HepG2 (cell line): ENCODE data around the gene DLL3. TPM values are rescaled to one million over a fixed set of nuclear protein-coding genes. Genes with fewer than 3 reads are reported as not detected.

Experiments
- ARNT2 ChIP-seq: sonication (generic); formaldehyde crosslinking; IDR thresholded peaks from 2 replicates; pipeline ENCODE4 v1.8.0; 2022; ENCODE audit warnings: mild to moderate bottlenecking, low read depth, missing genetic modification reagents, moderate library complexity
- CTCF ChIP-seq: sonication (generic); formaldehyde crosslinking; IDR thresholded peaks from 2 replicates; pipeline ENCODE4 v1.5.0; 2020; ENCODE audit warnings: mild to moderate bottlenecking, missing genetic modification reagents, moderate library complexity
- MXD4 ChIP-seq: IDR thresholded peaks from 2 replicates; pipeline ENCODE4 v1.6.1; 2016; ENCODE audit warnings: mild to moderate bottlenecking, missing biosample characterization, missing genetic modification reagents
- RBAK ChIP-seq: sonication (generic); formaldehyde crosslinking; IDR thresholded peaks from 2 replicates; pipeline ENCODE4 v1.5.1; 2020; ENCODE audit warnings: mild to moderate bottlenecking, missing genetic modification reagents
- SMAD1 ChIP-seq: sonication (generic); formaldehyde crosslinking; IDR thresholded peaks from 2 replicates; pipeline ENCODE4 v1.4.0; 2020; ENCODE audit warnings: missing genetic modification reagents, low read depth, mild to moderate bottlenecking, borderline replicate concordance
- SNAI1 ChIP-seq: sonication (generic); formaldehyde crosslinking; IDR thresholded peaks from 2 replicates; pipeline ENCODE4 v1.5.0; 2020; ENCODE audit warnings: mild to moderate bottlenecking, missing genetic modification reagents, borderline replicate concordance
- ZBED4 ChIP-seq: sonication (generic); formaldehyde crosslinking; IDR thresholded peaks from 2 replicates; pipeline ENCODE4 v1.4.0; 2020; ENCODE audit warnings: missing genetic modification reagents, borderline replicate concordance
- ZMYM4 ChIP-seq: sonication (generic); formaldehyde crosslinking; IDR thresholded peaks from 2 replicates; pipeline ENCODE4 v1.8.1; 2023; ENCODE audit warnings: mild to moderate bottlenecking, missing genetic modification reagents
- ZNF331 ChIP-seq: sonication (generic); formaldehyde crosslinking; IDR thresholded peaks from 2 replicates; pipeline ENCODE4 v1.4.0; 2020; ENCODE audit warnings: missing genetic modification reagents
- ZNF598 ChIP-seq: sonication (generic); formaldehyde crosslinking; IDR thresholded peaks from 2 replicates; pipeline ENCODE4 v1.5.1; 2020; ENCODE audit warnings: mild to moderate bottlenecking, missing genetic modification reagents, borderline replicate concordance
- ZNF691 ChIP-seq: sonication (generic); formaldehyde crosslinking; IDR thresholded peaks from 2 replicates; pipeline ENCODE4 v1.4.0; 2020; ENCODE audit warnings: missing genetic modification reagents, low read depth, mild to moderate bottlenecking, borderline replicate concordance
- ZNF766 ChIP-seq: sonication (generic); formaldehyde crosslinking; IDR thresholded peaks from 2 replicates; pipeline ENCODE4 v1.5.0; 2020; ENCODE audit warnings: missing genetic modification reagents, borderline replicate concordance
- ZSCAN9 ChIP-seq: IDR thresholded peaks from 2 replicates; pipeline ENCODE4 v1.6.1; 2016; ENCODE audit warnings: borderline replicate concordance
- polyA plus RNA-seq, 8 experiments: library from polyadenylated mRNA; depleted of rRNA in 3 of 8; stranded (reverse) in 7 of 8; unstranded in 1 of 8; fragments of >200 nt; fragmentation: Illumina TruSeq in 4 of 8; extraction: Trizol in 4 of 8; gene quantifications; 2 replicates each; pipeline versions ENCODE4 v1.2.1 to v1.2.3, GENCODE V29; 2011 to 2016; ENCODE audit warnings: low read depth in 4 of 8, missing spikeins in 1 of 8, mixed read lengths in 1 of 8; ENCODE audit not compliant: insufficient read depth in 1 of 8
- total RNA-seq, 5 experiments: library from RNA; depleted of rRNA; stranded (reverse); fragments of >200 nt; fragmentation: Illumina TruSeq; extraction: Trizol; gene quantifications; 2 replicates each; pipeline ENCODE4 v1.2.3, GENCODE V29; 2016; ENCODE audit warnings: low read depth in 1 of 5
- TF ChIP-seq, protein P1 (sequence below): IDR thresholded peaks from 2 replicates; pipeline ENCODE4 v1.6.1; 2016
- TF ChIP-seq, protein P2 (sequence below): sonication (generic); formaldehyde crosslinking; IDR thresholded peaks from 2 replicates; pipeline ENCODE4 v1.4.0; 2020; ENCODE audit warnings: missing genetic modification reagents, mild to moderate bottlenecking, borderline replicate concordance

DLL3 gene
- total and polyA plus RNA-seq, 2 of the 13 experiments (the other 11 are each of a cell fraction or from before 2014, with no cell fraction given), result 0.35 to 0.55 TPM

GRCh38 chr19:39480337-39481228, 18.2 kb upstream of the DLL3 start, which contains the start of gene TIMM50 (continued):
- no peak for TF ChIP-seq SNAI1 (CRISPR knock-in tag)
- 0 out of 2 replicates have a peak, but pooled peaks have one; percentile 32 for TF ChIP-seq ZBED4 (CRISPR knock-in tag)
- TF ChIP-seq ZMYM4 (CRISPR knock-in tag), result peak; percentile 93
- TF ChIP-seq ZNF691, result peak; percentile 17; the same call in 1 of the 2 replicates
- TF ChIP-seq, protein P1, sequence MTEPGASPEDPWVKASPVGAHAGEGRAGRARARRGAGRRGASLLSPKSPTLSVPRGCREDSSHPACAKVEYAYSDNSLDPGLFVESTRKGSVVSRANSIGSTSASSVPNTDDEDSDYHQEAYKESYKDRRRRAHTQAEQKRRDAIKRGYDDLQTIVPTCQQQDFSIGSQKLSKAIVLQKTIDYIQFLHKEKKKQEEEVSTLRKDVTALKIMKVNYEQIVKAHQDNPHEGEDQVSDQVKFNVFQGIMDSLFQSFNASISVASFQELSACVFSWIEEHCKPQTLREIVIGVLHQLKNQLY (CRISPR knock-in tag), result no peak; the same call in 1 of the 2 replicates
- TF ChIP-seq ZSCAN9 (CRISPR knock-in tag), result peak; percentile 69; the same call in 1 of the 2 replicates
- TF ChIP-seq, protein P2, sequence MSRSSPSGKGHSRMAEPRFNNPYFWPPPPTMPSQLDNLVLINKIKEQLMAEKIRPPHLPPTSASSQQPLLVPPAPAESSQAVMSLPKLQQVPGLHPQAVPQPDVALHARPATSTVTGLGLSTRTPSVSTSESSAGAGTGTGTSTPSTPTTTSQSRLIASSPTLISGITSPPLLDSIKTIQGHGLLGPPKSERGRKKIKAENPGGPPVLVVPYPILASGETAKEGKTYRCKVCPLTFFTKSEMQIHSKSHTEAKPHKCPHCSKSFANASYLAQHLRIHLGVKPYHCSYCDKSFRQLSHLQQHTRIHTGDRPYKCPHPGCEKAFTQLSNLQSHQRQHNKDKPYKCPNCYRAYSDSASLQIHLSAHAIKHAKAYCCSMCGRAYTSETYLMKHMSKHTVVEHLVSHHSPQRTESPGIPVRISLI (CRISPR knock-in tag), result peak; percentile 49; the same call in 1 of the 2 replicates
- TF ChIP-seq ZNF598 (CRISPR knock-in tag), result no peak; the same call in 1 of the 2 replicates
- TF ChIP-seq RBAK, result no peak
- peak; percentile 96 for TF ChIP-seq MXD4 (CRISPR knock-in tag)
- peak; percentile 34; the same call in 1 of the 2 replicates for TF ChIP-seq CTCF (CRISPR knock-in tag)
- TF ChIP-seq ARNT2, result 0 out of 2 replicates have a peak, but pooled peaks have one; percentile 71
- peak; percentile 28; the same call in 1 of the 2 replicates for TF ChIP-seq ZNF766 (CRISPR knock-in tag)
- peak; percentile 93; the same call in 1 of the 2 replicates for TF ChIP-seq SMAD1 (CRISPR knock-in tag)
- TF ChIP-seq ZNF331, result peak; percentile 78; the same call in 1 of the 2 replicates
